Measurements from ENCODE around the gene MC4R. TPM values are rescaled to one million over a fixed set of nuclear protein-coding genes. Genes with fewer than 3 reads are reported as not detected.
A peak's percentile ranks its signal among the peaks of the same experiment; 100 is the strongest.

Gene MC4R
- total RNA-seq, 1 donor from 2014 or later, result 0.15 TPM

- no peaks in the 10 kb centered on the region for H3K27me3 ChIP-seq
- no peaks in the 10 kb centered on the region for H3F3A ChIP-seq (ENCODE audit: low read depth)
- no peaks in the 10 kb centered on the region for H3K9me3 ChIP-seq (ENCODE audit: low read depth)
- no peaks in the 10 kb centered on the region for H3K79me2 ChIP-seq (ENCODE audit: low read depth)
- H3K4me1 Mint-ChIP-seq, result no peaks in the 10 kb centered on the region
- no peaks in the 10 kb centered on the region for H3K27me3 Mint-ChIP-seq (ENCODE audit: insufficient read depth, low read depth)
- H2AFZ ChIP-seq (replicated peaks), result no peak overlapping the region
- no peak overlapping the region for H3K4me3 ChIP-seq
- H3K36me3 Mint-ChIP-seq, result no peaks in the 10 kb centered on the region
- no peaks in the 10 kb centered on the region for H3K9me3 Mint-ChIP-seq
- no peaks in the 10 kb centered on the region for H3K4me1 ChIP-seq
- TF ChIP-seq EZH2 (IDR thresholded peaks at IDR 0.05), result no peak
- H3K27ac ChIP-seq, result no peak overlapping the region
- no peak overlapping the region for H3K4me3 Mint-ChIP-seq
- no peak for DNase-seq (ENCODE audit: low spot score)
- no peaks in the 10 kb centered on the region for H3K36me3 ChIP-seq
- no peak overlapping the region for H3K27ac Mint-ChIP-seq
- no peaks in the 10 kb centered on the region for H4K20me1 ChIP-seq (ENCODE audit: low read depth)
- no peak overlapping the region for H3K9ac ChIP-seq
- H3K4me2 ChIP-seq, result no peak overlapping the region
Measured at GRCh38 chr18:60389314-60389713, 16.7 kb upstream of the MC4R start.

GRCh38 chr18:60385693-60386092, 13.1 kb upstream of the MC4R start:
- Histone ChIP-seq H3K27me3 (no peaks in the 10 kb centered on the region), H4K20me1 (ENCODE audit: low read depth) (no peaks in the 10 kb centered on the region), H3K27ac (no peak overlapping the region), H3K36me3 (no peaks in the 10 kb centered on the region), H2AFZ (replicated peaks) (no peak overlapping the region), H3K4me1 (no peaks in the 10 kb centered on the region), H3K4me3 (no peak overlapping the region), H3K9ac (no peak overlapping the region), H3F3A (ENCODE audit: low read depth) (no peaks in the 10 kb centered on the region), H3K79me2 (ENCODE audit: low read depth) (no peaks in the 10 kb centered on the region), H3K4me2 (no peak overlapping the region), H3K9me3 (ENCODE audit: low read depth) (no peaks in the 10 kb centered on the region)
- no peak for DNase-seq (ENCODE audit: low spot score)
- H3K36me3 Mint-ChIP-seq, result no peaks in the 10 kb centered on the region
- no peak overlapping the region for H3K4me3 Mint-ChIP-seq
- no peaks in the 10 kb centered on the region for H3K4me1 Mint-ChIP-seq
- no peaks in the 10 kb centered on the region for H3K9me3 Mint-ChIP-seq
- H3K27ac Mint-ChIP-seq, result no peak overlapping the region
- TF ChIP-seq EZH2 (IDR thresholded peaks at IDR 0.05), result no peak
- no peak for TF ChIP-seq CTCF (IDR thresholded peaks at IDR 0.05)
- no peak for TF ChIP-seq EZH2phosphoT487 (IDR thresholded peaks at IDR 0.05)
- no peaks in the 10 kb centered on the region for H3K27me3 Mint-ChIP-seq (ENCODE audit: insufficient read depth, low read depth)

- Histone ChIP-seq H4K20me1 (ENCODE audit: low read depth) (no peaks in the 10 kb centered on the region), H3K27me3 (no peaks in the 10 kb centered on the region), H3F3A (ENCODE audit: low read depth) (no peaks in the 10 kb centered on the region), H3K79me2 (ENCODE audit: low read depth) (no peaks in the 10 kb centered on the region), H3K9me3 (ENCODE audit: low read depth) (no peaks in the 10 kb centered on the region), H2AFZ (replicated peaks) (no peak overlapping the region), H3K4me2 (no peak overlapping the region), H3K4me3 (no peak overlapping the region), H3K9ac (no peak overlapping the region), H3K4me1 (no peaks in the 10 kb centered on the region), H3K27ac (no peak overlapping the region), H3K36me3 (no peaks in the 10 kb centered on the region)
- no peak for DNase-seq (ENCODE audit: low spot score)
- Mint-ChIP-seq H3K27me3 (ENCODE audit: insufficient read depth, low read depth) (no peaks in the 10 kb centered on the region), H3K27ac (no peak overlapping the region), H3K36me3 (no peaks in the 10 kb centered on the region), H3K4me1 (no peaks in the 10 kb centered on the region), H3K4me3 (no peak overlapping the region), H3K9me3 (no peaks in the 10 kb centered on the region)
- no peak for TF ChIP-seq EZH2 (IDR thresholded peaks at IDR 0.05)
- TF ChIP-seq EZH2phosphoT487 (IDR thresholded peaks at IDR 0.05), result no peak
- no peak for TF ChIP-seq CTCF (IDR thresholded peaks at IDR 0.05)
Measured at GRCh38 chr18:60383893-60384292, 11.3 kb upstream of the MC4R start.

- H3K4me3 ChIP-seq, result no peak overlapping the region
- H3K36me3 ChIP-seq, result no peaks in the 10 kb centered on the region
- no peak for DNase-seq (ENCODE audit: low spot score)
- H3K27me3 ChIP-seq, result no peaks in the 10 kb centered on the region
- H3K9me3 Mint-ChIP-seq, result no peaks in the 10 kb centered on the region
- no peak overlapping the region for H3K4me2 ChIP-seq
- no peaks in the 10 kb centered on the region for H4K20me1 ChIP-seq (ENCODE audit: low read depth)
- H3K27ac ChIP-seq, result no peak overlapping the region
- no peak overlapping the region for H3K4me3 Mint-ChIP-seq
- TF ChIP-seq EZH2 (IDR thresholded peaks at IDR 0.05) (no peak), EZH2phosphoT487 (IDR thresholded peaks at IDR 0.05) (no peak), CTCF (IDR thresholded peaks at IDR 0.05) (no peak)
- H3F3A ChIP-seq (ENCODE audit: low read depth), result no peaks in the 10 kb centered on the region
- peaks cover 7% of the 10 kb centered on the region for H3K4me1 Mint-ChIP-seq
- peak overlapping the region; percentile 31 for H2AFZ ChIP-seq (replicated peaks)
- peaks cover 7% of the 10 kb centered on the region for H3K4me1 ChIP-seq
- no peaks in the 10 kb centered on the region for H3K9me3 ChIP-seq (ENCODE audit: low read depth)
- no peaks in the 10 kb centered on the region for H3K27me3 Mint-ChIP-seq (ENCODE audit: insufficient read depth, low read depth)
- H3K79me2 ChIP-seq (ENCODE audit: low read depth), result no peaks in the 10 kb centered on the region
- H3K9ac ChIP-seq, result no peak overlapping the region
- H3K27ac Mint-ChIP-seq, result no peak overlapping the region
- no peaks in the 10 kb centered on the region for H3K36me3 Mint-ChIP-seq
Measured at GRCh38 chr18:60377778-60378469, 5.3 kb upstream of the MC4R start.
